Lower leg skin (tissue), 4 donors: ENCODE results near the gene ZSCAN20. TPM values are rescaled to one million over a fixed set of nuclear protein-coding genes. Genes with fewer than 3 reads are reported as not detected.
A peak's percentile ranks its signal among the peaks of the same experiment; 100 is the strongest.

Experiments used
- DNase-seq, 2 donors: peaks; one replicate each; pipeline ENCODE4 v3.0.0-alpha.2; 2019; ENCODE audit warnings: low spot score in 2 of 2
- H3K4me3 ChIP-seq: fragments of 200-600 bp; sonication (generic); 2 replicates; pipeline ENCODE4 v1.5.1; 2017; ENCODE audit warnings: mild to moderate bottlenecking, low read depth; ENCODE audit not compliant: poor library complexity, severe bottlenecking
- CTCF ChIP-seq, 3 donors: fragments of 450-650 bp; IDR thresholded peaks; one replicate each; pipeline ENCODE4 v1.5.1; 2016; ENCODE audit warnings: antibody characterized with exemption in 3 of 3, mild to moderate bottlenecking in 3 of 3, moderate library complexity in 2 of 3
- POLR2A ChIP-seq, 2 donors: fragments of 450-650 bp; IDR thresholded peaks; one replicate each; pipeline ENCODE4 v1.6.1; 2016 to 2017; ENCODE audit warnings: antibody characterized with exemption in 2 of 2, mild to moderate bottlenecking in 1 of 2, moderate library complexity in 1 of 2
- WGBS, 2 donors: methylation state at CpG; one replicate each; pipeline ENCODE4 v1.1.5; 2018; 5-methylcytosine and 5-hydroxymethylcytosine counted together
- intact Hi-C: fragments of 100-400 bp; cut with DNase I; formaldehyde crosslinking; loops from one replicate; pipeline ENCODE4 v1.15.0; 2023; ENCODE audit warnings: low total_unique reads
- total RNA-seq, 4 donors: library from RNA; depleted of rRNA; stranded (reverse); fragments of >200 nt; gene quantifications; one replicate each; pipeline ENCODE4 v1.1.0, GENCODE V29; 2016

Gene ZSCAN20
- total RNA-seq, 4 donors from 2014 or later, result 0.91 to 3.6 (median 3.0) TPM

GRCh38 chr1:33446590-33446989 lies 25.9 kb upstream of the ZSCAN20 start:
- no peak for DNase-seq
- no peak overlapping the region for H3K4me3 ChIP-seq
- TF ChIP-seq POLR2A (IDR thresholded peaks at IDR 0.05), result no peak
- TF ChIP-seq CTCF (IDR thresholded peaks at IDR 0.05), result no peak
- intact Hi-C loops, result no loop called here
- 78% methylated on average over 3 of the region's 3 CpGs for WGBS, 2 donors

DNA sequence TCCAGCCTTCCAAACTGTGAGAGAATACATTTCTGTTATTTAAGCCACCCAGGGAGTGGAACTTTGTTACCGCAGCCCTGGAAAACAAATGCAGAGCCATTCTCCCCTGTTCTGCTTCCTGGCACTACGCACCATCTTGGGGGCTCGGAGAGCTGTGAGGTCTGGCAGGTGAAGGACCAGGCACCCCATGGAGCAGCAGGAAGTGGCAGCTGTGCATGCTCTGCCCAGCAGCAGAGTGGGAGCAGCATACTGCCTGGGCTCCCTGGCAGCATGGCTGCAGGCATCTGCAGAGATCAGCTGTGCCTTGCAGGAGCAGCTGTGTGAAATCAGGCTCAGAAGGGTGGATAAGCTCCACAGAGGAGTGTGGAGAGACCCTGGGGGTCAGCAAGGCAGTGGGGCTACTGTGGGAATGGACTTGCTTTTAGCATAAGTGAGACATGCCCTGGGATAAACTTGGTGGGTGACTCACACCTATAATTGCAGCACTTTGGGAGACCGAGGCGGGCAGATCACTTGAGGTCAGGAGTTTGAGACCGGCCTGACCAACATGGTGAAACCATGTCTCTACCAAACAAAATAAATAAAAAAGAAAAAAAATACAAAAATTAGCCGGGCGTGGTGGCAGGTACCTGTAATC lies 17.7 kb upstream of the ZSCAN20 start:
- TF ChIP-seq CTCF (IDR thresholded peaks at IDR 0.05), result no peak
- no peak for TF ChIP-seq POLR2A (IDR thresholded peaks at IDR 0.05)
- H3K4me3 ChIP-seq, result no peak overlapping the region
- DNase-seq, result peak in 1 of 2 donors; percentile 67
- WGBS, 2 donors, result 94 to 95% methylated on average over 8 of the region's 8 CpGs
- intact Hi-C loops, result no loop called here

DNA sequence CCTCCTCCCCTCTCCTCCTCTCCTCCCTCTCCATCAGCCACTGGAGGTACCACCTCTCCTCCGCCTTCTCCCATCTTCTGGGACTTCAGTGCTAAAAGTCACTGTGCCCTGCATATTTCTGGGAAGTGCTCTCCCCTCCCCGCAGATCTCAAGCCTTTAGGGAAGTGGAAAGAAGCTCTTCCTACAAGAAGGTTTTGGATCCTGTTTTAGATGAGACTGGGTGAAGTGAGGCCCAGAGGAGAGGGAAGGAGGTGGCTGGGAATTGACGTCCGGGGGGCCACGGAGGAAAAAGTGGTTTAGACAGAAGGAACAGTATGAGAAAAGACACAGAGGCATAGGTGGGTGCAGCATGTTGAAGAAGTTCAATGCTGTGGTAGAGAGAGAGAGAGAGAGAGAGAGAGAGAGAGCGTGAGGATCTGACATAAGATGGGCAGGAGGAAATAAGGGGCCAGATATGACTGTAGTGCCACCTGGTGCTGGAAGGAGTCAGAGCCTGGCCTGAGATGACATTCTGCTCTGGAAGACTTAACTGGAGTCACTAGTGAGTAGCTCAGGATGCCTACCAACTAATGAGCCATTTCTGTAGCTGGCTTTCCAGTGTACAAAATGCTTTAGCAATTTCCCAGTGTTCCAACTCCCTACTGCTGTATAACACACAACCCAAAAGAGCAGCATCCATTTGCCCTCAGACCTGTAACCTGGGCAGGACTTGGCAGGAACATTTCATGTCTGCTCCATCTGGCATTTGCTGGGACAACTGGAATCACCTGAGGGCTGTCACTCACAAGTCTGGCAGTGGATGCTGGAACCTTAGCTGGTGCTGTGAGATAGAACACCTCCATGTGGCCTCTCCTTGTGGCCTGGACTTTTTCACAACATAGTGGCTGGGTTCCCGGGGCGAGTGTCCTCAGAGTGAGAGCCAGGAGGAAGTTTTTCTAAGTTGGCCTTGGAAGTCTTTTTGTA lies 16.6 kb upstream of the ZSCAN20 start:
- no peak for TF ChIP-seq POLR2A (IDR thresholded peaks at IDR 0.05)
- no peak for TF ChIP-seq CTCF (IDR thresholded peaks at IDR 0.05)
- DNase-seq, result no peak
- intact Hi-C loops, result no loop called here
- H3K4me3 ChIP-seq, result no peak overlapping the region
- WGBS, 2 donors, result 47 to 54% methylated on average over 8 of the region's 8 CpGs

DNA sequence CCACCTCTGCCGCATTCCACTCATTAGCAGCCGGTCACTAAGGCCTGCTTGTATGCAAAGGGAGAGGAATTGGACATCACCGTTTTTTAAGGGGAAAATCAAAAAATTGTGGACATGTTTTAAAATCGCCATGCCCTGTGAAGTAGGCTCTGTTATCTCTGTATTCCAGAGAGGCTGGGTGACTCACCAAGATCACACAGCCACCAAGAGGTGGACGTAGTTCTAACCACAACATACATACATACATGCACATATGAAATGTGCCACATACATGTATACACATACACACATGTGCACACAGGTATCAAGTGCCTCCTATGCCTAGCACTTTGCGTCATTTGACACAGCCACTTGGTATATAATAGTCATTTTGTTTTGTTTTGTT lies 16.0 kb upstream of the ZSCAN20 start:
- 84 to 88% methylated on average over 6 of the region's 6 CpGs for WGBS, 2 donors
- TF ChIP-seq CTCF (IDR thresholded peaks at IDR 0.05) (no peak), POLR2A (IDR thresholded peaks at IDR 0.05) (no peak)
- no peak overlapping the region for H3K4me3 ChIP-seq
- no peak for DNase-seq
- intact Hi-C loops, result no loop called here

DNA sequence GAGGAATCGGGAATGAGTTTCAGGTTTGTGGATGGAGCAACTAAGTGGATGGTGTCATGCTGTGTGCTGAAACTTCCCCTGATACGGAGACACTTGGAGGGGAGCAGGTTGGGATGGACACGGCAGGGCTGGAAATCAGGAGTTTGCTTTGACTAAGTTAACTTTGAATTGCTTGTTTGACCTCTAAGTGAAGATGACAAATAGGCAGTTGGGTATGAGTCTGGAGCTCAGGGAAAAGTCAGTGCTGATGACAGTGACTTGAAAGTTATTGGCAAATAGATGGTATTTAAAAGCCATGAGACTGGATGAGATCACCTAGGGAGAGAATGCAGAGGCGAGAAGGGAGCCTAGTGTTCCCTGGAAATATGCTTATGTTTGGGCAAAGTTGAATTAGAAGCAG lies 12.8 kb upstream of the ZSCAN20 start:
- intact Hi-C loops, result loop anchor here (10.0 kb wide), 1 partner anchor 175 kb away; no protein-coding TSS in a partner anchor
- no peak for DNase-seq
- TF ChIP-seq CTCF (IDR thresholded peaks at IDR 0.05) (no peak), POLR2A (IDR thresholded peaks at IDR 0.05) (no peak)
- no peak overlapping the region for H3K4me3 ChIP-seq
- WGBS, 2 donors, result 82 to 83% methylated on average over 4 of the region's 4 CpGs
